ENCODE measurements around the gene SFXN2. TPM values are rescaled to one million over a fixed set of nuclear protein-coding genes. Genes with fewer than 3 reads are reported as not detected.

The SFXN2 gene
- total RNA-seq, 1 experiment from 2014 or later, result 5.4 TPM

- no peaks in the 10 kb centered on the region; the same call in 1 of the 2 replicates for H4K20me1 ChIP-seq (ENCODE audit: insufficient read depth)
- POLR2A ChIA-PET (ENCODE audit: unreplicated experiment), result no interaction called here
- no peaks in the 10 kb centered on the region for H3K9me2 ChIP-seq (ENCODE audit: insufficient read depth)
- no peak for DNase-seq
- H3F3A ChIP-seq (ENCODE audit: insufficient read depth, low read depth), result no peaks in the 10 kb centered on the region; the same call in 1 of the 2 replicates
- no peak overlapping the region for H3K27ac ChIP-seq
- no peaks in the 10 kb centered on the region for H3K9me3 ChIP-seq (ENCODE audit: insufficient read depth, low read depth)
- intact Hi-C loops (cut with micrococcal nuclease; ENCODE audit: unreplicated experiment), result no loop called here
- H3K4me2 ChIP-seq, result no peak overlapping the region
- H3K27me3 ChIP-seq (ENCODE audit: insufficient read depth, low read depth), result no peaks in the 10 kb centered on the region
- TF ChIP-seq, protein P1, sequence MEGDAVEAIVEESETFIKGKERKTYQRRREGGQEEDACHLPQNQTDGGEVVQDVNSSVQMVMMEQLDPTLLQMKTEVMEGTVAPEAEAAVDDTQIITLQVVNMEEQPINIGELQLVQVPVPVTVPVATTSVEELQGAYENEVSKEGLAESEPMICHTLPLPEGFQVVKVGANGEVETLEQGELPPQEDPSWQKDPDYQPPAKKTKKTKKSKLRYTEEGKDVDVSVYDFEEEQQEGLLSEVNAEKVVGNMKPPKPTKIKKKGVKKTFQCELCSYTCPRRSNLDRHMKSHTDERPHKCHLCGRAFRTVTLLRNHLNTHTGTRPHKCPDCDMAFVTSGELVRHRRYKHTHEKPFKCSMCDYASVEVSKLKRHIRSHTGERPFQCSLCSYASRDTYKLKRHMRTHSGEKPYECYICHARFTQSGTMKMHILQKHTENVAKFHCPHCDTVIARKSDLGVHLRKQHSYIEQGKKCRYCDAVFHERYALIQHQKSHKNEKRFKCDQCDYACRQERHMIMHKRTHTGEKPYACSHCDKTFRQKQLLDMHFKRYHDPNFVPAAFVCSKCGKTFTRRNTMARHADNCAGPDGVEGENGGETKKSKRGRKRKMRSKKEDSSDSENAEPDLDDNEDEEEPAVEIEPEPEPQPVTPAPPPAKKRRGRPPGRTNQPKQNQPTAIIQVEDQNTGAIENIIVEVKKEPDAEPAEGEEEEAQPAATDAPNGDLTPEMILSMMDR (conservative IDR thresholded peaks at IDR 0.05), result no peak
- TF ChIP-seq EZH2 (IDR thresholded peaks at IDR 0.05; ENCODE audit: low read depth), result no peak
- CTCF ChIA-PET, result no interaction called here
- peaks cover 21% of the 10 kb centered on the region for H3K4me1 ChIP-seq (replicated peaks; ENCODE audit: insufficient read depth)
- no peak overlapping the region for H3K4me3 ChIP-seq
- BruUV-seq (replicated peaks), result no TSS peak
- H3K79me2 ChIP-seq (ENCODE audit: low read depth), result no peaks in the 10 kb centered on the region
- no peak overlapping the region for H2AFZ ChIP-seq
- no peaks in the 10 kb centered on the region for H3K36me3 ChIP-seq (ENCODE audit: low read depth)
Observed at GRCh38 chr10:102782673-102783551, 68.5 kb downstream of the SFXN2 start.

- Histone ChIP-seq H3K4me3 (no peak overlapping the region), H3K27me3 (ENCODE audit: insufficient read depth, low read depth) (no peaks in the 10 kb centered on the region), H3K4me2 (no peak overlapping the region), H3K9me3 (ENCODE audit: insufficient read depth, low read depth) (no peaks in the 10 kb centered on the region), H4K20me1 (ENCODE audit: insufficient read depth) (no peaks in the 10 kb centered on the region; the same call in 1 of the 2 replicates), H3K79me2 (ENCODE audit: low read depth) (no peaks in the 10 kb centered on the region), H2AFZ (no peak overlapping the region), H3K36me3 (ENCODE audit: low read depth) (no peaks in the 10 kb centered on the region), H3F3A (ENCODE audit: insufficient read depth, low read depth) (no peaks in the 10 kb centered on the region; the same call in 1 of the 2 replicates), H3K4me1 (replicated peaks; ENCODE audit: insufficient read depth) (peaks cover 21% of the 10 kb centered on the region), H3K27ac (no peak overlapping the region), H3K9me2 (ENCODE audit: insufficient read depth) (no peaks in the 10 kb centered on the region)
- ChIA-PET POLR2A (ENCODE audit: unreplicated experiment) (no interaction called here), CTCF (no interaction called here)
- no peak for TF ChIP-seq EZH2 (IDR thresholded peaks at IDR 0.05; ENCODE audit: low read depth)
- TF ChIP-seq, protein P1 (conservative IDR thresholded peaks at IDR 0.05), result no peak
- intact Hi-C loops (cut with micrococcal nuclease; ENCODE audit: unreplicated experiment), result no loop called here
- no peak for DNase-seq
- no TSS peak for BruUV-seq (replicated peaks)
Observed at GRCh38 chr10:102783568-102783967, 69.1 kb downstream of the SFXN2 start.

DNA sequence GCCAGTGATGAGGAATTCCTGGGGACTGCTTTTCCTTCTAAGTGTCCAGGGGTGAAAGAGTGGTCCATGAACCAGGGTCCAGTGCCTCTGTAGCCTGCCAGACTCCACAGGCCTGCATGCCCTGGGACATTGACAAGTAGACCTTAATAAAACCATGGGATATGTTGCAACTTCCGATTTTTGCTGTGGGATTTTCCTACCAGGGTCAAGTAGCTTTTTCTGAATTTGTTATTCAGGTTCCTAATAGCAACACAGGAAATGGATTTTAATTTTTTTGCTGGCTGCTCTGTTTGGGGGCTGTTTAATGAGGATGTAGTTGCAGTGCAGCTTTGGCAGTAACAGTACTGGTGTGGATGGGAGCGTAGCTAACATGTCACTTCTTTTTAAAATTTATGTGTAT is 71.4 kb downstream of the SFXN2 start:
- Histone ChIP-seq H3K27me3 (ENCODE audit: insufficient read depth, low read depth) (no peaks in the 10 kb centered on the region), H3K9me2 (ENCODE audit: insufficient read depth) (no peaks in the 10 kb centered on the region), H3K4me1 (replicated peaks; ENCODE audit: insufficient read depth) (peaks cover 6% of the 10 kb centered on the region), H3K36me3 (ENCODE audit: low read depth) (no peaks in the 10 kb centered on the region), H3K9me3 (ENCODE audit: insufficient read depth, low read depth) (no peaks in the 10 kb centered on the region), H2AFZ (no peak overlapping the region), H3K27ac (no peak overlapping the region), H3K4me2 (no peak overlapping the region), H4K20me1 (ENCODE audit: insufficient read depth) (no peaks in the 10 kb centered on the region; the same call in 1 of the 2 replicates), H3K4me3 (no peak overlapping the region), H3K79me2 (ENCODE audit: low read depth) (no peaks in the 10 kb centered on the region), H3F3A (ENCODE audit: insufficient read depth, low read depth) (no peaks in the 10 kb centered on the region)
- CTCF ChIA-PET, result no interaction called here
- POLR2A ChIA-PET (ENCODE audit: unreplicated experiment), result no interaction called here
- TF ChIP-seq, protein P1 (conservative IDR thresholded peaks at IDR 0.05), result no peak
- TF ChIP-seq EZH2 (IDR thresholded peaks at IDR 0.05; ENCODE audit: low read depth), result no peak
- BruUV-seq (replicated peaks), result no TSS peak
- intact Hi-C loops (cut with micrococcal nuclease; ENCODE audit: unreplicated experiment), result no loop called here
- DNase-seq, result no peak

Measured in PC-9 (cell line).